Psoas muscle (tissue), 8 donors: ENCODE results near the gene DHX57. TPM values are rescaled to one million over a fixed set of nuclear protein-coding genes. Genes with fewer than 3 reads are reported as not detected.

Experiments
- ATAC-seq, 4 donors: fragments of 200-7000 bp; cut with Tn5 transposase; one replicate each; pipeline ENCODE4 v1.9.1; 2020; ENCODE audit warnings: moderate library complexity in 3 of 4, mild to moderate bottlenecking in 2 of 4
- DNase-seq, 2 donors: peaks; one replicate each; pipeline ENCODE4 v3.0.0-alpha.2; 2020
- H3K27ac ChIP-seq: fragments of 200-600 bp; one replicate; pipeline ENCODE4 v1.8.0; 2022
- H3K27me3 ChIP-seq, 3 donors: fragments of 200-600 bp in 1 of 3; one replicate each; pipeline versions ENCODE4 v1.6.1 to v1.8.0; 2013 to 2022; ENCODE audit warnings: low read length in 2 of 3, mild to moderate bottlenecking in 2 of 3, moderate library complexity in 1 of 3; ENCODE audit not compliant: insufficient read depth in 3 of 3
- H3K36me3 ChIP-seq, 2 donors: fragments of 200-600 bp in 1 of 2; one replicate each; pipeline versions ENCODE4 v1.6.1 to v1.8.0; 2013 to 2022; ENCODE audit warnings: low read depth in 1 of 2, mild to moderate bottlenecking in 1 of 2, moderate library complexity in 1 of 2; ENCODE audit not compliant: insufficient read depth in 1 of 2
- H3K4me1 ChIP-seq: fragments of 200-600 bp; one replicate; pipeline ENCODE4 v1.8.0; 2022
- H3K4me3 ChIP-seq: fragments of 200-600 bp; one replicate; pipeline ENCODE4 v1.8.0; 2022; ENCODE audit warnings: mild to moderate bottlenecking
- H3K9me3 ChIP-seq: fragments of 200-600 bp; one replicate; pipeline ENCODE4 v1.8.0; 2022
- WGBS, 3 donors: extraction: QIAGEN DNeasy Blood & Tissue Kit; methylation state at CpG; one replicate each; pipeline versions ENCODE4 v1.1.6 to v1.1.7; 2013; 5-methylcytosine and 5-hydroxymethylcytosine counted together
- intact Hi-C, 2 donors: fragments of 100-400 bp; cut with DNase I; formaldehyde crosslinking; loops; one replicate each; pipeline versions ENCODE4 v1.11.0 to v1.14.2; 2022
- polyA plus RNA-seq, 3 donors: library from polyadenylated mRNA; stranded (reverse); fragments of 200-250 nt; gene quantifications; one replicate each; pipeline ENCODE4 v1.2.3, GENCODE V29; 2013
- total RNA-seq, 4 donors: library from RNA; stranded (reverse); fragmentation: NEBNext Ultra II Directional in 2 of 4; extraction: Animal tissue kit (Norgen Biotek cat#: 25700) in 2 of 4; gene quantifications; one replicate each; pipeline versions ENCODE4 v1.2.1 to v1.2.4, GENCODE V29; 2021 to 2023
- TF ChIP-seq, protein P1 (sequence below): fragments of 200-600 bp; IDR thresholded peaks from one replicate; pipeline ENCODE4 v1.8.0; 2022; ENCODE audit warnings: antibody characterized with exemption
- donor health status: healthy with polysubstance abuse.
- donor health status: DM: no; HTN: no; CAD: no; lungs with moderate emphysema.
- donor health status: Bipolar disorder and iron deficiency.
- donor health status: healthy.
- donor health status: DM: yes; HTN: yes; CAD: no.
- donor health status: DM: no; HTN: no; CAD: no.
- donor health status: DM: no; HTN: no; CAD: no.
- donor health status: DM: yes; HTN: yes; CAD: no.

Gene DHX57
- total and polyA plus RNA-seq, 7 donors, result 7.7 to 15.3 (median 11.6) TPM

DNA sequence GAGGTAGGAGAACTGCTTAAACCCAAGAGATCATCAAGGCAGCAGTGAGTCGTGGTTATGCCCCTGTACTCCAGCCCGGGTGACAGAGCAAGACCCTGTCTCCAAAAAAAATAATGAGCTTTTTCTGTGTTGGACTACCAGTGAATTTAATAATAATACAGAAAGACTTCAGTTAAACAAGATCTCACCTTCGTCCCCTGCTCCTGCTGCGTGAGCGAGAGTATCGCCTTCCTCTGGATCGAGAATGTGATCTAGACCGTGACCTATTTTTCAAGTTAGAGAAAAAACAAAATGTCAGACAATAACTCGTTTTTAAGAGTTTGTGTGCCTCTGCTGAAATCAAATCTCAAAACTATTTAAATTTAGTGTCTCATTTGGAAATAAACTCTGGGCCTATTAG, 127.3 kb downstream of the DHX57 start:
- H3K4me1 ChIP-seq, result peaks cover 44% of the 10 kb centered on the region
- no peak overlapping the region for H3K27ac ChIP-seq
- H3K27me3 ChIP-seq, result no peaks in the 10 kb centered on the region
- TF ChIP-seq, protein P1, sequence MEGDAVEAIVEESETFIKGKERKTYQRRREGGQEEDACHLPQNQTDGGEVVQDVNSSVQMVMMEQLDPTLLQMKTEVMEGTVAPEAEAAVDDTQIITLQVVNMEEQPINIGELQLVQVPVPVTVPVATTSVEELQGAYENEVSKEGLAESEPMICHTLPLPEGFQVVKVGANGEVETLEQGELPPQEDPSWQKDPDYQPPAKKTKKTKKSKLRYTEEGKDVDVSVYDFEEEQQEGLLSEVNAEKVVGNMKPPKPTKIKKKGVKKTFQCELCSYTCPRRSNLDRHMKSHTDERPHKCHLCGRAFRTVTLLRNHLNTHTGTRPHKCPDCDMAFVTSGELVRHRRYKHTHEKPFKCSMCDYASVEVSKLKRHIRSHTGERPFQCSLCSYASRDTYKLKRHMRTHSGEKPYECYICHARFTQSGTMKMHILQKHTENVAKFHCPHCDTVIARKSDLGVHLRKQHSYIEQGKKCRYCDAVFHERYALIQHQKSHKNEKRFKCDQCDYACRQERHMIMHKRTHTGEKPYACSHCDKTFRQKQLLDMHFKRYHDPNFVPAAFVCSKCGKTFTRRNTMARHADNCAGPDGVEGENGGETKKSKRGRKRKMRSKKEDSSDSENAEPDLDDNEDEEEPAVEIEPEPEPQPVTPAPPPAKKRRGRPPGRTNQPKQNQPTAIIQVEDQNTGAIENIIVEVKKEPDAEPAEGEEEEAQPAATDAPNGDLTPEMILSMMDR, result no peak
- intact Hi-C loops, result loop anchor here in 1 of 2 donors (10.0 kb wide), 1 partner anchor 374 kb away; the partner anchor contains the start of gene ATL2
- ATAC-seq (no peak), DNase-seq (no peak)
- 79 to 89% (median 83%) methylated on average over 9 of the region's 9 CpGs for WGBS, 3 donors
- peaks cover 14 to 66% of the 10 kb centered on the region in 2 donors for H3K36me3 ChIP-seq
- peak overlapping the region; percentile 98 for H3K4me3 ChIP-seq
- no peaks in the 10 kb centered on the region for H3K9me3 ChIP-seq

DNA sequence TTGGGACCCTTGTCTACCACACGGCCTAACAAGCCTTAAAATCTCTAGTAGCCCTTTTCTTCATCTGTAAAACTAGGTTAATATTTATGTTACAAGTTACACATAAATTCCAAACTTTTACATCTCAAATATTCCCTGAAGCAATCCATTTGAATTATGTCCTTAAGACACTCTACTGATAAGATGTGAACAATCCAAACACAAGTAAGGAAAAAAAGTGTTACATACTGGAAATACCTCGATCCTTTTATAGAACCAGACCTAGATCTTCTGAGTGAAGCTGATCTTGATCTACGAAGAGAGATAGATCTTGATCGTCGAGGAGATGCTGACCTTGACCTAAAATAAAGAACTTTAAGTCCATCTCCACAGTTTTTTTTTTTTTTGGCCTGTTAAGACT, 127.9 kb downstream of the DHX57 start:
- H3K9me3 ChIP-seq, result no peaks in the 10 kb centered on the region
- WGBS, 3 donors, result 77 to 83% (median 78%) methylated on average over 5 of the region's 5 CpGs
- H3K4me3 ChIP-seq, result no peak overlapping the region
- H3K4me1 ChIP-seq, result peaks cover 45% of the 10 kb centered on the region
- TF ChIP-seq, protein P1, result no peak
- intact Hi-C loops, result loop anchor here in 1 of 2 donors (10.0 kb wide), 1 partner anchor 373 kb away; the partner anchor contains the start of gene ATL2
- ATAC-seq (no peak), DNase-seq (no peak)
- H3K36me3 ChIP-seq, result peaks cover 14 to 72% of the 10 kb centered on the region in 2 donors
- no peaks in the 10 kb centered on the region for H3K27me3 ChIP-seq
- H3K27ac ChIP-seq, result no peak overlapping the region

Other genes with a start within 250 kb of the DHX57 start
- gene GALM, start 209.8 kb downstream of the DHX57 start, total RNA-seq, result 10 to 100 TPM in 1 of 4 donors, 1 to 10 TPM in 3; 3.6 to 16.1 (median 4.8) TPM
- gene GALM, start 209.8 kb downstream of the DHX57 start, polyA plus RNA-seq, result 1 to 10 TPM; 2.0 to 9.4 (median 5.5) TPM
- 10 to 100 TPM; 35.5 to 78.2 (median 56.7) TPM for gene SRSF7, start 124.6 kb downstream of the DHX57 start, total RNA-seq
- gene SRSF7, start 124.6 kb downstream of the DHX57 start, polyA plus RNA-seq, result 100 to 1,000 TPM in 1 of 3 donors, 10 to 100 TPM in 2; 26.0 to 111 (median 45.8) TPM
- gene GEMIN6, start 97.7 kb downstream of the DHX57 start, total RNA-seq, result 10 to 100 TPM in 1 of 4 donors, 1 to 10 TPM in 3; 5.6 to 10.8 (median 9.3) TPM
- gene GEMIN6, start 97.7 kb downstream of the DHX57 start, polyA plus RNA-seq, result 10 to 100 TPM in 1 of 3 donors, 1 to 10 TPM in 2; 7.2 to 12.1 (median 9.5) TPM
- 10 to 100 TPM in 3 of 4 donors, 1 to 10 TPM in 1; 8.2 to 18.9 (median 14.1) TPM for gene MORN2, start within 50 bp of the DHX57 start, total RNA-seq
- gene MORN2, start within 50 bp of the DHX57 start, polyA plus RNA-seq, result 10 to 100 TPM; 21.4 to 35.3 (median 26.3) TPM
- gene ARHGEF33, start 13.9 kb upstream of the DHX57 start, total RNA-seq, result under 1 TPM; 0.15 to 0.58 (median 0.15) TPM
- under 1 TPM; 0.03 to 0.25 (median 0.13) TPM for gene ARHGEF33, start 13.9 kb upstream of the DHX57 start, polyA plus RNA-seq
- 10 to 100 TPM; 25.4 to 35.7 (median 33.1) TPM for gene SOS1, start 245.1 kb upstream of the DHX57 start, total RNA-seq
- 10 to 100 TPM in 1 of 3 donors, 1 to 10 TPM in 2; 4.9 to 24.7 (median 8.0) TPM for gene SOS1, start 245.1 kb upstream of the DHX57 start, polyA plus RNA-seq